DMS153 treated with DMSO at 0.1 percent for 48 hours (cell line): ENCODE results near the gene ZNF581.
A peak's percentile ranks its signal among the peaks of the same experiment; 100 is the strongest.

Experiments
- DNase-seq: peaks from one replicate; lab custom pipeline; 2025; ENCODE audit not compliant: unreplicated experiment; lab: John Stamatoyannopoulos, UW

ZNF581 gene

DNA sequence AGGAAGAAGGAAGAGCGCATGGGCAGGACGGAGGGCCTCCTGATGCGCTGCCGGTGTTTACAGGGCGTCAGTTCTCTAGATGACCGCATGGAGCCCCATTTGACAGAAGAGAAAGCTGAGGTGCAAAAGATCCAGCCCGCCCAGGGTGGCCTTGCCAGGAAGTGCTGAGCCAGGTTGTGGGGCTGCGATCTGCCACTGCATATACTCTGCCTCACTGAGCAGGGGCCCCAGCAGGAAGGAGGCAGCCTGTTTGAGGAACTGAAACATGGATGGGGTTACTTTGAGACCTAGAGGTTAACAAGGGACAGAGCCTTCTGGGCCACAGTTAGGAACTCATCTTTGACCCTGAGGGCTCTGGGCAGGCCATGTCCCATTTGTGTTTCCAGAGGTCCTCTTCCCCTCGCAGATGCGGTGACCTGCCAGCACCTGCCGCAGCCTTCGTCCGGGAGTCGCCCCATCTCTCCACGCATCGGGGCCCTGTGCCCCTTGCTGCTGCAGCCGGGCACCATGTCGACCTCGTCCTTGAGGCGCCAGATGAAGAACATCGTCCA, 34.7 kb downstream of the ZNF581 start:
- no peak for DNase-seq

DNA sequence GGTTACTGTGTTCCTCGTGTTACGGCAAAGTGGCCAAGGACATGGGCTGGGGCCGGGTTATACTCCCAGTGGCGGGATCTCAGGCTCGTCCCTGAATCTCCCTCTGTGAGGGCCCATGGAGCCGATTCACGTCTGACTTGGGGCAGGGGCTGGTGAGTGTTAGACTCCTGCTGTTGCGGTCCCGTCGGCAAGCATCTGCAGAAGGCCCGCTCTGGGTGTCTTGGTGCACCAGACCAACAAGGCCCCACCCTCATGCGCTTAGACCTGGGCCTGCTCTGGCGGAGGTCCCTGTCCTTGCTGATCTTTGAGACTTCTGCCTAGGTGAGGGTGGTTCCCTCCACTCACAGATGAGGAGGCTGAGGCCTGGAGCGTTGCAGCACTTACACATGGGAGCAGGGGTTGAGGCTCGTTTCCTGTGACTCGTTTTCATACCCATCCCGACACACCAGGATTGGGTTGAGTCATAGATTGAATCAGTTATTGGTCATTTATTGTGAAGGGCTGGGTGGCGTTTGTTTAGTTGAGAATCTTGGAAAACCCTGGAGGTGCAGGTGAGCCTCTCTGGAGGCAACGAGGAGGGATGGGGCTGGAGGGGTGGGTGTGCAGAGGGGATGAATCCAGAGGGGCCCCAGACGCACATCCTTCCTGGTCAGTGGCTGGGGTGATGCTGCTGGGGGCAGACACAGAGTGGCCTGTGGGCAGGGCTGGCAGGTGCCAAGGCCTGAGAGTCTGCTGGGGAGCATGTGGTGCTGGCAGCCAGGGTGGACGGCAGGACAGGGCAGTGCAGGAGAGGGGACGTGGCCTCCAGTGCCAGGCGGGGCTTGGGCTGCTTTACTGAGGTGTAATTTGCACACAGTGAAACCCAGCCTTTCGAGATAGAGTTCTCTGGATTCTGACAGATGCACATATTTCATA, 36.2 kb downstream of the ZNF581 start:
- DNase-seq: no peak

DNA sequence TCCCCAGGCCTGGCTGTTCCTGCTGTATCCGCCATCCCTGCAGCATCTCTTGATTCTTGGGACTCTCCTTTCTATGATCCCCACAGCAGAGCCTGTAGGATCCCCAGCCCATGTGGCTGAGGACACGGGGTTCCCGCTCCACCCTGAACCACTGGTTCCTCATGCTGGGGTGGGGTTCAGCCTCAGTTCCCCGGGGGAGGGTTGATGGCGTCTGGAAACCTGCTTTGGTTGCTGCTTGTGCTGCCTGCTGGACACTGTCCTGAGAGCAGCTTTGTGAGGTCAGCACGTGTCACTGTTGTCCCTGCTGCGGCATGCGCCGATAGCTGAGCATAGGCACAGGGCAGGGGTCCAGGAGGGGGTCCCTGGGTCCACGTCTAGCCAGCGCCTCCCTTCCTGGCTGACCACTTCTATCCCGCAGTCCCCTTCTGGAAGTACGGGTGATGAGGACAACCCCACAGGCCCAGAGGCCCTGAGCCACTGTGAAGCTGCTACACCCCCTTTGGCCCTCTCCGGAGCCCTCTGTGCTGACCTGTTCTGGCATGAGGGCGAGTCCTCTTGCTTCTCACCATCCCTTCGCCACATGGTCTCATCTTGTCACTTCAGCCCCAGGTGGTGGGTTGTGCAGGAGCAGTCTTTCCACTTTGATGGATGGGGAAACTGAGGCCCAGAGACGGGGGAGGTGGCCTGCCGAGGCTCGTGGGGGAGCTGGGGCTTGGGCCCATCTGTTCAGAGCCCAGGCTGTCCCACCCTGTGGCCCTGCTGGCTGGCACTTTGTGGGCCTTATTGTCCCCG, 37.1 kb downstream of the ZNF581 start:
- DNase-seq: no peak

DNA sequence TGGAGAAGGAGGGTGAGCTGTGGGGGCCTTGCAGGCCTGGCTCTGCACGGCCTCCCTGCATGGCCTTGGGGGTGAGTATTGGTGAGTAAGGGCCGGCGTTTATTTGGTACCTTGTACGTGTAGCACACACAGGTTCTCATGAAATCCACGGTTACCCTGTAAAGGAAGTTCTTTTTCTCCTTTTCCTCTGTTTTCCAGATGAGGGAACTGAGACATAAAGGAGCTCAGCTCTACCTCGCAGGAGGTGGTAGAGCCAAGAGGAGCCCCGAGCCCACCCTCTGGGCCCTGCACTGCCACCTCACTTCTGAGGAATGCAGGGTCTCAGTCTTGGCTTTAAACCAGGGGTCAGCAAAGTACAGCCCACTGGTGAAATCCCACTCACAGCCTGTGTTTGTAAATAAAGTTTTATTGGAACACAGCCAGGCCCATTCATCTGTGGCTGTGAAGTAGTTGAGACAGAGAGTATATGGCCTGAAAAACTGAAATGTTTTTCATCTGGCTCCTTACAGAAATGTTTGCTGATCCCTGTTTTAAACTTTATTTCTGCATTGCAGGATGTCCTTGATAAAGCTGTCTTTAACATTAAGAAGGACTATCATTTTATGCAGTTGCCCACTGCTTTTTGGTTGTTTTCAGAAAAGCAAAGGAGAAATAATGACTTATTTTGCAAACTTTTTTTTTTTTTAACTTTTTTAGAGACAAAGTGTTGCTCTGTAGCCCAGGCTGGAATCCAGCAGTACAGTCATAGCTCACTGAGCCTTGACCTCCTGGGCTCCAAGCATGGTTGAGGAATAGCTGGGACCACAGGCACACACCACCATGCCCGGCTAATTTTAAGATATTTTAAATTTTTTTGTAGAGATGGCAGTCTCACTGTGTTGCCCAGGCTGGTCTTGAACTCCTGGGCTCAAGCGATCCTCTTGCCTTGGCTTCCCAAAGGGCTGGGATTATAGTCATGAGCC, 38.0 kb downstream of the ZNF581 start:
- no peak for DNase-seq

DNA sequence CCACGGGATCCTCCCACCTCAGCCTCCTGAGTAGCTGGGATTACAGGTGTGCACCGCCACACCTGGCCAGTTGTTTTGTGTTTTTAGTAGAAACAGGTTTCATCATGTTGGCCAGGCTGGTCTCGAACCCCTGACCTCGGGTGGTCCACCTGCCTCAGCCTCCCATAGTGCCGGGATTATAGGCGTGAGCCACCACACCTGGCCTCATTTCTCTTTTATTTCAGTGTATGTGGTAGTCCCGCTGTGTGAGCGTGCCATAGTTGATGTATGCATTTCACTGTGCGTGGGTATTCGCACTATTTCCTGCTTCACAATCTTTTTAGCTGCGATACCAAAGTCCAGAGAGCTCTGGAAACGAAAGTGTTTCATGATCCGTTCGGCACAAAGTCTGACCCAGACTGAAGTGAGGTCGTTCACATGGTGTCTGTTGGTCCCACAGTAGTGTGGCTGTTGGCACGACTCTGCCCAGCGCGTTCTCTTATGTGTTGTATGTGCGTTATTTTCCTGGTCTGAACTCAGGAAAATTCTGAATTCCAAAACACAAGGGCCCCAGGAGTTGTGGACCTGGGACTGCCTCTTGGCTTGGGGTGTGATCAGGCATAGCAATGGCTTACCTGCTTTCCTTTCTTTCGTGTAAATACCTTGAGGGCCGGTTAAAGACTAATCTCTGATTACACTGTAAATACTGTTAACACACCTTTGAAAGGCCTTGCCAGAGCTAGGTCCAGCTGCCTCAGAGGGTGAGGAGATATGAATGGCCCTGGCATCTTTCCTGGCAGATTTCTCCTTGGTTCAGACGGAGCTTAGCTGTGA, 40.2 kb downstream of the ZNF581 start:
- DNase-seq: no peak

DNA sequence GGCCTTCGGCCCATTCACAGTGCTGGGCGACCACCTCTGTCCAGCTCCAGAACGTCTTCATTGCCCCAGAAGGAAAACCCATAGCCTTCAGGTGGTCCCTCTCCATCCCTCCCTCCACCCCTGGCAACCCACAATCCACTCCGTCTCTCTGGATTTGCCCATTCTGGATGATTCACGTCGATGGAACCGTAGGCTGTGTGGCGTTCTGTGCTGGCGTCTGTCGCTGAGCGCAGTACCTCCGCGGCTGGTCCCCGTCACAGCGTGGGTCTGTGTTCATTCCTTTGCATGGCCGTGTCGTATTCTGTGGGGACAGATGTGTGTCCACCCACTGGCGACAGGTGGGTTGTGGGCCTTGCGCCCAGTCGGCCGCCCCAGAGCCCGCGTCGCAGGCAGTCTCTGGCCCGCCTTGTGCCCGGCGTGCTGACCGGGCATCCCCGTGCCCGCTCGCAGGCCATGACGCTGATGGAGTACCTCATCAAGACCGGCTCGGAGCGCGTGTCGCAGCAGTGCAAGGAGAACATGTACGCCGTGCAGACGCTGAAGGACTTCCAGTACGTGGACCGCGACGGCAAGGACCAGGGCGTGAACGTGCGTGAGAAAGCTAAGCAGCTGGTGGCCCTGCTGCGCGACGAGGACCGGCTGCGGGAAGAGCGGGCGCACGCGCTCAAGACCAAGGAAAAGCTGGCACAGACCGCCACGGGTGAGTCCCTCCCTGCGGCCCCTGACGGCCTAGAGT, 41.7 kb downstream of the ZNF581 start:
- DNase-seq: no peak

DNA sequence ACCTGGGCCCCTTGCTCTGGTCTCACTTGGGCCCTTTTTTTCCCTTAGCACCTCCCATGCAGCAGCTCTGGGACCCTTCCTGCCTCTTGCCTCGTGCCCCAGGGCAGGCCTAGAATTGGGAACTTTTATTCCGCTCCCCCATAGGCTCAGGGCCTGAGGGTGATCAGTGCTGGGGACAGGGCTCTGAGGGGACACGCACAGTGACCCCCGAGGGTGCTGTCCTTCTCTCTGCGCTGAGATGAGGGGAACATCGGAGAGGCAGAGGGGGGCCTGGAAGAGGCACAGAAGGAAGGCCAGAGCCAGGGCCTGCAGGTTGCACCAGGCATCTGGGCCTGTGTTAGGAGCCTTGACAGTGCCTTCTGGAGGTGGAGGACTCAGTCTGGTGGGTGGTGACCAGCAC, 42.3 kb downstream of the ZNF581 start:
- DNase-seq: no peak

DNA sequence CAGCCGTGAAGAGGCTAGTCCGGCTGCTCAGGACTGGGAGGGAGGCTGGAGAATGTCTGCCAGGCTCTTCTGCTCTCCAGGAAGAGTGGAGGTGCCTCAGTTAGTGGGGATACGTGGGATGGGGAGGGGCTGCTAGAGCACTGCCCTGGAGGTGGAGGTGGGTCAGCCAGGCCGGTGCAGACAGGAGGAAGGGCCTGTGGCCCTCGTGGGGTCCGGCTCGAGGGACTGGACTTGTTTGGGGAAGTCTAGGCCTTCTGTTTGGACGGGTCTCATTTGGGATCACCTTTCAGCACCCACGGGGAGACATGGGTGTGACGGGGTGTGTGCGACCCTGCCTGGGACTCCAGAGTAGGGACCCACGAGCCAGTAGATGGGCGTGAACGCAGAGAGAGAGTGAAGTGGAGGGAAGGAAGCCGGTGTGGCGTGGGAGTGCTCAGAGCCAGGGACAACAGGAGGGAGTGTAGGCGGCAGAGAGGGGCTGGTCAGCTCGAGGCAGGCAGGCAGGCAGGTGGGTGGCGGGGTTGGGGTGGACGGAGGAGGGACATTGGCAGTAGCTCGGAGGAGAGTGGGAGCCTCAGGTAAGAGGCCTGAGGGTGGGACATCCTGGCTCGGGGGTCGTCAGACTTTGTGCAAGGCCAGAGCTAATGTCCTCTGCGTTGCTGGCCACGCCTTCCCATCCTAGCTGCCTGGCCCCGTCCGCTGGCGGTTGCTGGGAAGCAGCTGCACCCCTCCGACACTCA, 43.0 kb downstream of the ZNF581 start:
- no peak for DNase-seq

DNA sequence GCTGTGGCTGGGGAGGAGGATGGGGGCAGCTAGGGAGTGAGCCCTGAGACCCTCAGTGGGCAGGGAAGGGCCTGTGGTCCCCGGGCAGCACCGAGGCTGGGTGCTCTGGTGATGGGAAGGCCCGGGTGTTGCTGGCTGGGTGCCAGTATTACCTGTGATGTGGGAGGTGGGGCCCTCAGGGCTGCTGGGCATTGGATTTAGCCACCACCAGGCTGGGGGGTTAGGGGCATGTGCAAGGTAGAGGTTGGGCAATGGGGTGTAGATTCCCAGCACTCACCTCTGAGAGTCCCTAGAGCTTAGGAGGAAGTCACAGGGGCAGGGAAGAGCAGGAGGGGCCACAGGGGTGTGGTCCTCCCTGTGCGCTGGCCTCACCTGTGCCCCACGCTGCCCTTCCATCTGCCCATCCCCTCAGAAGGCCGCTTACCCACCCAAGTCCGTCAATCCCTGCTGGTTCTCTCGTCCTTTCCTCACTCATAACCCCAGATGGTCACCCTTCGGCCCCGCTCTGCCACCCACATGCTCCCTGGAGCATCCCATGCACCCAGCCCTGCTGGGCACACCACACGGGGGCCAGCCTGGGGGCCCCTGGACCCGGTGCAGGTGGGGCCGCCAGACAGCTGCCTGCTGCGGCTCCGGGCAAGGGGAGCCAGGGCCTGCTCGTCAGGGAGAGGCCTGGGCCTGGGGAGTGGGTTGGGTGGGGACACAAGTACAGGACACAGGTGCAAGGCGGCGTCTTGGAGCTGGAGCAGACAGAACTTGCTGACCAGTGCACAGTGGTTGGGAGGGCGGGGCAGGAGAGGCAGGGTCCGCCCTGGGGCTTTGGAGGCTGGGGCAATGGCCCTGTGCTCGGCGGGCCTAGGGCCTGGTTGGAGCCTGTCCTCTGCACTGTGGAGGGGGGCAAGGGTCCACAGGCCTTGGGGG, 44.1 kb downstream of the ZNF581 start:
- DNase-seq: no peak

DNA sequence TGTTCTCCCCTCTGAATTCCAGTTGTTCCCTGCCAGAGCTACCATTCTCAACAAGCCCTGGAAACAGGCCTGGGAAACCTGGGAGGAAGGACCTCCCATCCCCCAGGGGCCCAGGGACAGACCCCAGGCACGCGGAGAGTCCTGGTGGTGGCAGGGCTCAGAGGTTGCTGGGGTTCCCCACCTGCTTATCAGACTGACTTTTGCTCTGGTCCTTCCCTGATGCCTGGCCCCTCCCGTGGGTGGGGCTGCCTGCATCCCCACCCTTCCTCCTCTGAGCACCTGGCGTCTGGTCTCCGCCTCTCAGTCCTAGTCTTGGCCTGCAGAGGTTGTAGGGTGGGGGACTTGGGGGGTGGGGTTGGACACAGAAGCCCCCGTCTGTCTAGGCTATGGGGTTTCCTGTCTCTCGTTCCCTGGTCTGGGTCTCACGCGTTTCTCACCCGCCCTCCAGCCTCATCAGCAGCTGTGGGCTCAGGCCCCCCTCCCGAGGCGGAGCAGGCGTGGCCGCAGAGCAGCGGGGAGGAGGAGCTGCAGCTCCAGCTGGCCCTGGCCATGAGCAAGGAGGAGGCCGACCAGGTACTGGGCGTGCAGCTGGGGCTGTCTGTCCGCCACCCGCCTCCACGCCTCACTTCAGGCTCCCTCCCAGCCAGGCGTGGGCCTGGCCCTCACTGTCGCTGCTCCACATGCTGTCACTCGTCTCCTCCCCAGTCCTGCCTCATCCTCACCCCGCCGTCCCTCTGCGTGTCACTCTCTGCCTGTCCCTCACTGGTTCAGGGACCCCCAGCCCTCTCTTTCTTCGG, 45.2 kb downstream of the ZNF581 start:
- DNase-seq: peak; percentile 26

DNA sequence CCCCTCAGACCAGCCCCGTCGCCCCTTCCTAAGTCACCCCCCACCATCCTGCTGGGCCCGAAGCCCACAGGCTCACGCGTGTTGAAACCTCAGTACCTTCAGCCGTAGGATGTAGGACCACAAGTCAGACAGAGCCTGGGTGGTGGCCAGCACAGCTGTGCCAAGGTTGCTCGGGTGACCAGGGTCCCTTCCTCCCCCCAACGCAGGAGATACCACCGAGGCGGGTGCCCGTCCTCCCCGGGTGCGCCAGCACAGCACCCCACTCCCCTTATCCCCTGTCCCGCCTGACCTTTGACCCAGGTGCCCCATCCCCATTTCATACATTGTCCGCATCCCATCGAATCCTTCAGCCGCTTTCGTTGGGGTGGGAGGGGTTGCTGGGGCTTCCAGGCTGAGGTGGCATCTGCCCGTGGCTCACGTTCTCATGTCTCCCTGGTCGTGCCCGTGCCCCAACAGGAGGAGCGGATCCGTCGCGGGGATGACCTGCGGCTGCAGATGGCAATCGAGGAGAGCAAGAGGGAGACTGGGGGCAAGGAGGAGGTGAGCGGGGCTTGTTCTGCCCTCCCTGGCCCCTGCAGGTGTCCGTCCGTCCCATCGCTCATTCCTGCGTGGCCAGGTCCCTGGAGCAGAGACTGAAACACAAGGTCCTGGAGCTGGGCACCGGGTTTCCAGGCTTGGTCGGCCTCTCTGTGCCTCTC, 46.1 kb downstream of the ZNF581 start:
- DNase-seq: no peak

DNA sequence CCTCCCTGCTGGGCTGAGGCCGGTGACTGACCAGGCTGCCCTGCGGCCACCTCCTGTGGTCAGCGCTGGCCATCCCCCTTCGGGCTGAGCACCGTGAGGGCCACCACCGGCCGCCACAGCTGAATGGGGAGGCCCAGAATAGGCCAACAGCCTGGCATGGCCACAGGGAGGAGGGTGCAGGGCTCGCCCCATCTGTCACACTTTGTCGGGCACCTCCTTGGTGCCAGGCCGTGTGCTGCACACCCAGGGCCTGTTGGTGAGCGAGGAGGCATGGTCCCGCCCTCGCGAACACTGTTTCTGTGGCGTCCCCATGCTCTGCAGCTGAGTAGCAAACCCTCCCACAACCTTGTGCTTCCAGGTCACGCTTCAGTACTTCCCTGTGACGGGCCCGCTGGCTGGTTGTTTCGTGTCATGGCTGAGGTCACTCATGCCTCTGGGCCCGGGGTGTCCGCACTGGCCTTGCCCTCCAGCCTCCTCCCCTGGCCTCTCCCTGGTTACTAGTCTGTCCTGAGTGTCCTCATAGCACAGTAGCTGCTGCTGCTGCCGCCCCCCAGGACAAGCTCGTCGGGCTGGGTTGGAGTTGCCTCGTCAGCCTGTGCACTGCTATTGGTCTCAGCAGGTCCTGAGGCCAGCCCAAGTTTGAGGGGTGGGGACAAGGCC, 46.8 kb downstream of the ZNF581 start:
- DNase-seq: no peak

DNA sequence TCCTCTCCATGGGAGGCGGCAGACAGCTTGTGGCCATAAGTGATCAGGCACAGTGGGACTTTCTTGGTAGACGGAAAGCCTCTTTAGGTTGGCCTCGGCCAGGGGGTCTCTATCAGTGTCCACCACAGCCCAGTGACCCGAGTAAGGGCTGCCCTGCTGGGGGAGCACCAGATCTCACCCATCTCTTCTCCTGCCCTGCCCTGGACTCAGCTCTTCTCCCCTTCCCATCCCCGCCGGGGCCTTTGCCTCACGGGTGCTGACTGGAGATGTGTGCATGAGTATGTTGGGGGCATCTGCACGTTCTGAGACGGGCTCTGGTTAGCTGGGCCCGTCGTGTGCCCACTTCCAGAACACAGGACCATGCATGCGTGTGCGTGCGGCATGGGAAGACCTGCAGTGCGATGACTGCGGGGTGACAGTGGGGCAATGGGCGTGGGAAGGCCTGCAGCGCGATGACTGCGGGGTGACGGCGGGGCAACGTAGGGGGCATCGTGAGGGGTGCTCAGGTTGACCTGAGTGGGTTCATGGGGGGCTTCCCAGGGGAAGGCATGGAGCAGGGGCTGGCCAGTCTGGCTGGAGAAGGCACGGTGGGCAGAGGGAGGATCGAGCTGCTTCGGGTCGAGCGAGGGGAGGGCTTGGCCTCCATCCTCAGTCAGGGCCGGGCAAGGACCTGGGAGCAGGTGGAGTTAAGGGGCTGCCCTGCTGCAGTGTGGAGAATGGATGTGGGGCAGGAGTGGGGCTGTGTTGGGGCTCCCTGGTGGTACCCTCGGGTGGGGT, 47.5 kb downstream of the ZNF581 start:
- DNase-seq: no peak

DNA sequence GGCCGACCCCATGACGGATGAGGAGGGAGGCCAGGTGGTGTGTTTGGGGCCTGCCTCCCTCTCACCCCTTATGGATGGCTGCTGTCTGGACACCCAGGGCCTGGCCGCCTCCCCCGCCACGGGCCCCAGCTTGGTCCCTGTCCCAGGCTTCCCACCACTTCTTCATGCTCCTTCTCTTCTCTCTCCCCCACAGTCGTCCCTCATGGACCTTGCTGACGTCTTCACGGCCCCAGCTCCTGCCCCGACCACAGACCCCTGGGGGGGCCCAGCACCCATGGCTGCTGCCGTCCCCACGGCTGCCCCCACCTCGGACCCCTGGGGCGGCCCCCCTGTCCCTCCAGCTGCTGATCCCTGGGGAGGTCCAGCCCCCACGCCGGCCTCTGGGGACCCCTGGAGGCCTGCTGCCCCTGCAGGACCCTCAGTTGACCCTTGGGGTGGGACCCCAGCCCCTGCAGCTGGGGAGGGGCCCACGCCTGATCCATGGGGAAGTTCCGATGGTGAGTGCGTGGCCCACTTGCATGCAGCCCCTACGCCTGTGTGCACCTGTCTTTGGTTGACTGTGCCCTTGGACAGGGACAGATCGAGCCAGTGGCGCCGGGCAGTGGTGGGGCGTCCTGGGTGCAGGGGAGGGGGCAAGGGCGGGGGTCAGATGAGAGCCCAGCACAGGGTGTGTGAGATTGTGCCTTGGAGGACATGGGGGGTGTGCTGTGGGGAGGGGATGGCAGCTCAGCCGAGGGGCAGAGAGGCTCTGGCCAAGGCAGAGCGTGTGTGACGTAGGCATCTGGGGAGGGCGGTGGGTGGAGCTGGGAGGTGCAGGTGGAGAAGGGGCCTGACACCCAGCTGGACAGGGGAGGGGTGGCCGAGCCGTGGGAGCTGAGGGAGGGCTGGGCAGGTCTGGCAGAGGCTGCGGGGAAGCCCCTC, 48.4 kb downstream of the ZNF581 start:
- DNase-seq: no peak
